Thyroid gland (tissue), 4 donors: ENCODE data around the gene LIN28B.

ENCODE experiments used
- POLR2A ChIP-seq, 2 donors: fragments of 450-650 bp; IDR thresholded peaks; one replicate each; pipeline ENCODE4 v1.6.1; 2017; ENCODE audit warnings: antibody characterized with exemption in 2 of 2, mild to moderate bottlenecking in 2 of 2, moderate library complexity in 1 of 2
- TF ChIP-seq, protein P1 (sequence below), 6 experiments: fragments of 200-600 bp in 3 of 6; fragments of 450-650 bp in 3 of 6; sonication (generic) in 3 of 6; IDR thresholded peaks; one replicate each; pipeline ENCODE4 v1.5.1; 2016 to 2019; ENCODE audit warnings: antibody characterized with exemption in 6 of 6, mild to moderate bottlenecking in 2 of 6, inconsistent platforms in 1 of 6, moderate library complexity in 1 of 6

DNA sequence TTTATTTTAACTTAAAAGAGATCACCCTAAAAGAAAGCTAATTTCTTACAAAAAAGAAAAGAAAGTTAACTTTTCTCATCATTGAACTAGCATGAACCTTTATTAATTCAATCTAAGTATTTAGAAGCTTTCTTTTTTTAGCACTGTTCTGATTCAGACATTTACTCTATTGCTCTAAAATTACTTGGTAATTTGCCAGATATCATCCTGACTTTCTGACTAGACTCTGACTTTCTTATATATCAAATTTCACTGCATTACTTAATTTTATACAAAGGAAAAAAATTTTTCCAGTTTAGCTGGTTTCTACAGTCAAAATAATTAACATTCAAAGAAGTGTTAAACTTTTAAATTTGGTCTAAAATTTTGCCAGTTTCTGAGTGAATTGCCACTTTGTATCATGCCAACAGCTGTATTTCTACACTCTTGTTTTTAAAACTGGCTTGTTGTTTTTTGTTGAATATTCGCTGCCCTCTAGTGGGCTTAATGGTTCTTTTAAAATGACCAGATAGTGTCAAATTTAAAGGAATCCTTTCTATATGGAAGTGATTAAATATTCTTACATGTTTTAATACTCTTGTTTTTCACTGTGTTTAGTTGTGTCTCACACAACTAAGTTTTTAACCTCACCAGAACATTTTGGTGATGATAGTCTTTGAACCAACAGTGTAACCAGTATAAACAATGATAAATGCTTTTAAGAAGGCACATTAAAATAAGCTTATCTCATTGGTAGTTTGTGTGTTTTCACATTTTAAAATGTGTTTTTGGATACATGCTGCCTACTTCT is 120.9 kb downstream of the LIN28B start:
- TF ChIP-seq, protein P1, sequence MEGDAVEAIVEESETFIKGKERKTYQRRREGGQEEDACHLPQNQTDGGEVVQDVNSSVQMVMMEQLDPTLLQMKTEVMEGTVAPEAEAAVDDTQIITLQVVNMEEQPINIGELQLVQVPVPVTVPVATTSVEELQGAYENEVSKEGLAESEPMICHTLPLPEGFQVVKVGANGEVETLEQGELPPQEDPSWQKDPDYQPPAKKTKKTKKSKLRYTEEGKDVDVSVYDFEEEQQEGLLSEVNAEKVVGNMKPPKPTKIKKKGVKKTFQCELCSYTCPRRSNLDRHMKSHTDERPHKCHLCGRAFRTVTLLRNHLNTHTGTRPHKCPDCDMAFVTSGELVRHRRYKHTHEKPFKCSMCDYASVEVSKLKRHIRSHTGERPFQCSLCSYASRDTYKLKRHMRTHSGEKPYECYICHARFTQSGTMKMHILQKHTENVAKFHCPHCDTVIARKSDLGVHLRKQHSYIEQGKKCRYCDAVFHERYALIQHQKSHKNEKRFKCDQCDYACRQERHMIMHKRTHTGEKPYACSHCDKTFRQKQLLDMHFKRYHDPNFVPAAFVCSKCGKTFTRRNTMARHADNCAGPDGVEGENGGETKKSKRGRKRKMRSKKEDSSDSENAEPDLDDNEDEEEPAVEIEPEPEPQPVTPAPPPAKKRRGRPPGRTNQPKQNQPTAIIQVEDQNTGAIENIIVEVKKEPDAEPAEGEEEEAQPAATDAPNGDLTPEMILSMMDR (IDR thresholded peaks at IDR 0.05) = peak; percentile 33 to 88 (median 48)
- TF ChIP-seq POLR2A (IDR thresholded peaks at IDR 0.05) = no peak
